A673 (cell line): Measurements from ENCODE around the gene ROBO3.

ENCODE experiments used
- CTCF ChIP-seq: fragments of 300-800, 200-600 bp; sonication (generic); conservative IDR thresholded peaks from 2 replicates; pipeline ENCODE4 v1.5.1; 2017; ENCODE audit warnings: low read depth, mild to moderate bottlenecking, antibody characterized with exemption, low read length, moderate library complexity, mixed read lengths
- EZH2 ChIP-seq: fragments of 200-600 bp; sonication (generic); IDR thresholded peaks from 2 replicates; pipeline ENCODE4 v1.6.1; 2017; ENCODE audit warnings: borderline replicate concordance, low read depth, mild to moderate bottlenecking, mixed read lengths, antibody characterized with exemption, low read length; ENCODE audit not compliant: poor library complexity, severe bottlenecking

DNA sequence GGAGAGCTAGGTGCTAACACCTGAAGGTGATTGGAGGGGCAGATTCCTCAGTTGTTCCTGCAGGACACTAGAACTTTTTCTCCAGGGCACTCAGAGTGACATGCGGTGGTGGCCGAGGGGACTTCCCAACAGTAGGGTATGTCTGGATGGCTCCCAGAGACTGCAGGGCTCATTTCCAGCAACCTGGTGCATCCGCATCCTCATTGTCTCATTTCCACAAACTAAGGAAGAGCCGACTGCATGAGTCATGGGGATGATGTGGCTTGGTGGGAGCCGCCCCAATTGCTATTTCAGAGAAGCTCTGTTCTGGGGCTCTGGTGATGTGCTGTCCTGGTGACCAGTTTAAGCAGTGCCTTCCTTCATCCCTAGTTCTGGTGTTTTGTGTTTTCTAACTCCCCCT is 35.2 kb downstream of the ROBO3 start:
- TF ChIP-seq CTCF (no peak), EZH2 (no peak)
